Measurements from ENCODE around the gene ZSWIM1. TPM values are rescaled to one million over a fixed set of nuclear protein-coding genes. Genes with fewer than 3 reads are reported as not detected.

The ZSWIM1 gene
- total and polyA plus RNA-seq, 2 of the 13 experiments (the other 11 are each of a cell fraction or from before 2014, with no cell fraction given), result 9.5 to 11.7 TPM

GRCh38 chr20:45833883-45834796, 46.9 kb upstream of the ZSWIM1 start (continued):
- no peak for TF ChIP-seq NFYC (CRISPR knock-in tag; IDR thresholded peaks at IDR 0.05)
- TF ChIP-seq ZBTB40 (IDR thresholded peaks at IDR 0.05), result no peak
- TF ChIP-seq ZBTB40 (CRISPR knock-in tag; IDR thresholded peaks at IDR 0.05), result no peak
- no peak for TF ChIP-seq DR1 (CRISPR knock-in tag; IDR thresholded peaks at IDR 0.05)
- peak; percentile 48; the same call in 1 of the 2 replicates for TF ChIP-seq SMAD1 (CRISPR knock-in tag; IDR thresholded peaks at IDR 0.05; ENCODE audit: borderline replicate concordance, low read depth)
- TF ChIP-seq FOXP1 (IDR thresholded peaks at IDR 0.05), result no peak
- TF ChIP-seq FOXP1 (CRISPR knock-in tag; IDR thresholded peaks at IDR 0.05), result peak; percentile 12; the same call in 1 of the 2 replicates
- peak; percentile 28; the same call in 1 of the 2 replicates for TF ChIP-seq SATB2 (CRISPR knock-in tag; IDR thresholded peaks at IDR 0.05)
- TF ChIP-seq TRAFD1 (CRISPR knock-in tag; IDR thresholded peaks at IDR 0.05; ENCODE audit: borderline replicate concordance), result no peak
- TF ChIP-seq E2F1 (CRISPR knock-in tag; IDR thresholded peaks at IDR 0.05), result no peak; the same call in 1 of the 2 replicates
- TF ChIP-seq CENPBD1 (CRISPR knock-in tag; IDR thresholded peaks at IDR 0.05; ENCODE audit: borderline replicate concordance, low read depth), result no peak; the same call in 1 of the 2 replicates
- TF ChIP-seq TERF1 (CRISPR knock-in tag; IDR thresholded peaks at IDR 0.05), result no peak
- peak; percentile 84 for TF ChIP-seq POLR2AphosphoS5 (IDR thresholded peaks at IDR 0.05; ENCODE audit: low read depth, low read length)
